ENCODE measurements around the gene FHIT. TPM values are rescaled to one million over a fixed set of nuclear protein-coding genes. Genes with fewer than 3 reads are reported as not detected.

The FHIT gene
- total and polyA plus RNA-seq, 2 of the 4 experiments (the other 2 are of a cell fraction), result 0.07 TPM; not detected in 1

DNA sequence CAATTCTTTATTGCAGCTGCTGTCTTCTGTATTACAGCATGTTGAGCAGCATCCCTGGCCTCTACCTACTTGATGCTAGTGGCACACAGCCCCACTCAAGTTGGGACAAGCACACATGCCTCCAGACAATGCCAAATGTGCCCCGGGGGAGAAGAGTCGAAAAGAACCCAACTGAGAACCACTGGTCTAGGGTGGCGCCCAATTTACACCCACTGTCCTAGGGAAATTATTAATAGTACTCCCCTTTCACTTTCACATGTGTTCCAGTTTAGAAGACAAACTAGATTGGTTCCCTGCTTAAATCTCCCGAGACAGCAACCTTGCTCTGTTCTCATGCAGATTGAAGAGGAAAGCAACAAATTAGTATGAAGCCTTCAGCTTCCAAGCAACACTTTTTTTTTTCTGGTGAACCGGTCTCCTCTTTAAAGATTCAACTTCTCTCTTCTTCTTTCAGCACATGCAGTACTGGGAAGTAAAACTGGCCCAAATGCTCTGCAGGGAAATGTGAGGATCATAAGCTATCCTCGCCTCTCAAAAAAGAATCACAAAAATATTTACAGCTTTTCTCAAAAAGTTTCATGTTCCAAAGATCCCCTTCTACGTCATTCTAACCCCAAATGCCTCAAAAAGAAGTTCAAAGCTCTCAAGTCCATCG lies 1377.5 kb downstream of the FHIT start:
- Histone ChIP-seq H2BK120ac (ENCODE audit: low read depth, low read length) (no peak overlapping the region), H2BK20ac (ENCODE audit: low read depth, low read length) (no peak overlapping the region), H3K9me3 (ENCODE audit: control insufficient read depth, insufficient read depth, low read length) (no peaks in the 10 kb centered on the region), H3K18ac (ENCODE audit: low read depth, low read length) (no peak overlapping the region), H2BK5ac (ENCODE audit: low read depth, low read length, poor library complexity, severe bottlenecking) (no peak overlapping the region), H3K56ac (ENCODE audit: extremely low read depth, insufficient read depth, low read length) (no peak overlapping the region), H2AK9ac (replicated peaks; ENCODE audit: low read depth, low read length, poor library complexity) (no peak overlapping the region), H3K27me3 (ENCODE audit: control insufficient read depth, insufficient read depth, low read length) (peaks cover 12% of the 10 kb centered on the region), H2AK5ac (ENCODE audit: low read depth, low read length) (no peak overlapping the region), H3K9me1 (ENCODE audit: insufficient read depth, low read length) (no peaks in the 10 kb centered on the region), H3K9ac (ENCODE audit: low read depth, low read length) (no peak overlapping the region), H4K91ac (ENCODE audit: insufficient read depth, low read depth, low read length) (no peak overlapping the region), H3K4me3 (ENCODE audit: insufficient read depth, low read depth, low read length) (no peak overlapping the region), H3K23ac (ENCODE audit: low read depth, low read length) (no peak overlapping the region), H3K14ac (replicated peaks; ENCODE audit: low read depth, low read length) (no peak overlapping the region), H3K4ac (ENCODE audit: low read depth, low read length) (no peak overlapping the region), H3K4me2 (ENCODE audit: low read depth, low read length) (no peak overlapping the region), H4K5ac (ENCODE audit: low read depth, low read length) (no peak overlapping the region), H2BK15ac (ENCODE audit: low read depth, low read length) (no peak overlapping the region), H4K8ac (ENCODE audit: low read depth in 2 of 2, low read length in 2 of 2) (no peak overlapping the region), H2AFZ (replicated peaks; ENCODE audit: low read length, poor library complexity) (no peak overlapping the region), H3K27ac (ENCODE audit: insufficient read depth, low read length) (no peak overlapping the region), H3K36me3 (ENCODE audit: control insufficient read depth, insufficient read depth, low read length) (no peaks in the 10 kb centered on the region), H3K79me1 (ENCODE audit: low read depth in 1 of 2, low read length in 2 of 2) (no peaks in the 10 kb centered on the region), H3K4me1 (ENCODE audit: control insufficient read depth, insufficient read depth, low read length) (no peaks in the 10 kb centered on the region), H4K20me1 (ENCODE audit: insufficient read depth, low read length) (no peaks in the 10 kb centered on the region)
- in situ Hi-C loops (cut with MboI; ENCODE audit: low sequenced_read_pairs) (loop anchor here (25.0 kb wide), 1 partner anchor 1061 kb away; no protein-coding TSS in a partner anchor), dilution Hi-C loops (cut with HindIII; ENCODE audit: low sequenced_read_pairs, unreplicated experiment) (no loop called here), intact Hi-C loops (cut with micrococcal nuclease) (no loop called here)
- no TSS peak for BruUV-seq (replicated peaks)
- no peak for ATAC-seq (ENCODE audit: low read depth)
- TF ChIP-seq CEBPB (IDR thresholded peaks at IDR 0.05; ENCODE audit: low read depth, low read length), result no peak
- DNase-seq, result no peak
- POLR2A ChIA-PET (ENCODE audit: unreplicated experiment), result no interaction called here
- CTCF ChIA-PET, result interaction anchor here (0.6 to 0.9 kb wide), 2 partner anchors 12 to 1932 kb away, joined by 4 read pairs; no protein-coding TSS in a partner anchor
- whole genome bisulfite sequencing, 2 experiments (ENCODE audit: extremely low coverage in 2 of 2, insufficient read length in 1 of 2), result 45% methylated on average over 2 of the region's 8 CpGs; no CpG with 5 or more reads in 1 of the 2 experiments
